Mesodermal cell (in vitro differentiated cells): ENCODE results near the gene TMEM176B.
"Not testable (repeated sequence)": the region's sequence is repeated elsewhere in the genome, so short reads cannot be mapped to it uniquely, and the experiment has no call there.

Experiments
- H3K27ac ChIP-seq: 2 replicates; pipeline ENCODE4 v1.7.0; 2013; ENCODE audit warnings: mild to moderate bottlenecking, low read depth, low read length, moderate library complexity; ENCODE audit not compliant: severe bottlenecking
- H3K36me3 ChIP-seq: 2 replicates; pipeline ENCODE4 v1.7.1; 2013; ENCODE audit warnings: mild to moderate bottlenecking, low read length, moderate library complexity; ENCODE audit not compliant: control insufficient read depth, insufficient read depth
- H3K4me1 ChIP-seq: one replicate; pipeline ENCODE4 v1.7.1; 2013; ENCODE audit warnings: mild to moderate bottlenecking, low read length; ENCODE audit not compliant: insufficient read depth, control insufficient read depth, poor library complexity, severe bottlenecking
- H3K4me3 ChIP-seq: 2 replicates; pipeline ENCODE4 v1.7.0; 2013; ENCODE audit warnings: low read length, control low read depth, mild to moderate bottlenecking; ENCODE audit not compliant: insufficient read depth, poor library complexity, severe bottlenecking; ENCODE audit errors: extremely low read depth
- H3K9me3 ChIP-seq: 2 replicates; pipeline ENCODE4 v1.7.1; 2013; ENCODE audit warnings: mild to moderate bottlenecking, low read length, moderate library complexity; ENCODE audit not compliant: control insufficient read depth
- WGBS, 2 experiments: methylation state at CpG; one replicate each; pipeline ENCODE4 v1.1.5; 2013; ENCODE audit warnings: missing lambda C conversion rate in 2 of 2; ENCODE audit not compliant: insufficient coverage in 2 of 2; 5-methylcytosine and 5-hydroxymethylcytosine counted together

The TMEM176B gene

DNA sequence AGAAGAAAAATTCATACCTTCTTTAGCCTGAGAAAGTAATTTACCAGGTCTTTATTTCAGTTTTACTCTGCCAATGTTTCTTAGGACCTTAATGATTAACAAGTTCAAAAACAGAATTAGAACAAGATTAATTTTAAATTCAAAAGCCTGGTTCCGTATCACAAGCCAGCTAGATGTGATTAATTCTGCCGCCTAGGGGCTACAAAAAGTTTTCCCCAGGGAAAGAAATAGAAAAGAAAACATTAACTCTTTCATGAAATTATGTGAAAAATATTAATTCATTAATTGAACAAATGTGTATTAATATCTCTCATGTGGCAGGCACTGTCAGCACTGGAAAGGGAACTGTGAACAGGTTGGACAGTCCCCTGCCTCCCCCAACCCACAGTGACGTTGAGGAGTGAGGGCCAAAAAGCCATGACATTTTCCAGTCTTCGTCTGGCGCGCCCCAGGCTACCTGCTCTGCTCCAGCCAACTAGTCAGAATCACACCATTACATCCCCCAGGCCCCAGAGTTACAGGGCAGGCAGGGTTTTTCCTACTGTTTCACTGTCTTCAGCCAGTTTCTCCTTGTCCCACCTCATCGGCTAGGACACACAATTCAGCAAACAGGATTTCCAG lies 20.5 kb upstream of the TMEM176B start:
- H3K9me3 ChIP-seq = no peaks in the 10 kb centered on the region
- H3K36me3 ChIP-seq = no peaks in the 10 kb centered on the region
- no peak overlapping the region for H3K4me3 ChIP-seq
- H3K27ac ChIP-seq = no peak overlapping the region
- H3K4me1 ChIP-seq = no peaks in the 10 kb centered on the region
- WGBS, 2 experiments = 93 to 100% methylated on average over 1 to 5 of the region's 7 CpGs

DNA sequence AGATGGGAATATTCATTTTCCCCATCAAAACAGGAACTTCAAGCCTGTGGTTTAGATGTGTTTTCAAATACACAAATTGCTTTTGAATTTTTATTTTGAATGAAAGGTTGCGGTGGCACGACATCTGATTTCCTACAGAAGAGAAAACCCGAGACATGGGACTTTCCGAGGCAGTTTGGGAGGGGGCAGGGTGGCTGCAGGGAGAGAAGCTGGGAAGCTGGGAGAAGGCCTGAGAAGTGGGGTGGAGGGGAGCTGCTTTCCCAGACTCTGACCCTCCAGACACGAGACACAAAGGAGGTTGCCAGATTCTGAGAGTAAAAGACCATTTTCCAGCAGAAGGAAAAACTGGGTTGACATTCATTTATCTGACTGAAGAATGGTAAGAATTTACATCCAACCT lies 20.0 kb upstream of the TMEM176B start:
- Histone ChIP-seq H3K4me1 (no peaks in the 10 kb centered on the region), H3K4me3 (no peak overlapping the region), H3K9me3 (no peaks in the 10 kb centered on the region), H3K36me3 (no peaks in the 10 kb centered on the region), H3K27ac (no peak overlapping the region)
- 80 to 85% methylated on average over 4 of the region's 5 CpGs for WGBS, 2 experiments

DNA sequence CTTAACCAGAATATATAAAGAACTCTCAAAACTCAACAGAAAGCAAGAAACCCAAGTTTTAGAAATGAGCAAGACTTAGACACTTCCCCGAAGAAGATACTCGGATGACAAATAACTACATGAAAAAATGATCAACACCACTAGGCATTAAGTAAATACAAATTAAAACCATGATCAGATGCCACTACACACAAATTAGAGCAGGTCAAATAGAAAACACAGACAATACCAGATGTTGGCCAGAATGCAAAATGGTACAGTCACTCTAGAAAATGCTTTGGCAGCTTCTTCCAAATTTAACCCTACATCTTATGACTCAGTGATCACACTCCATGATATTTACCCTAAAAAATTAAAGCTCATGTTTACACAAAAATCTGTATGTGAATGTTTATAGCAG lies 18.8 kb upstream of the TMEM176B start:
- H3K27ac ChIP-seq = no peak overlapping the region
- no CpG with 5 or more reads among the region's 2 CpGs for WGBS, 2 experiments
- no peaks in the 10 kb centered on the region for H3K36me3 ChIP-seq
- no peak overlapping the region for H3K4me3 ChIP-seq
- no peaks in the 10 kb centered on the region for H3K9me3 ChIP-seq
- H3K4me1 ChIP-seq = no peaks in the 10 kb centered on the region

DNA sequence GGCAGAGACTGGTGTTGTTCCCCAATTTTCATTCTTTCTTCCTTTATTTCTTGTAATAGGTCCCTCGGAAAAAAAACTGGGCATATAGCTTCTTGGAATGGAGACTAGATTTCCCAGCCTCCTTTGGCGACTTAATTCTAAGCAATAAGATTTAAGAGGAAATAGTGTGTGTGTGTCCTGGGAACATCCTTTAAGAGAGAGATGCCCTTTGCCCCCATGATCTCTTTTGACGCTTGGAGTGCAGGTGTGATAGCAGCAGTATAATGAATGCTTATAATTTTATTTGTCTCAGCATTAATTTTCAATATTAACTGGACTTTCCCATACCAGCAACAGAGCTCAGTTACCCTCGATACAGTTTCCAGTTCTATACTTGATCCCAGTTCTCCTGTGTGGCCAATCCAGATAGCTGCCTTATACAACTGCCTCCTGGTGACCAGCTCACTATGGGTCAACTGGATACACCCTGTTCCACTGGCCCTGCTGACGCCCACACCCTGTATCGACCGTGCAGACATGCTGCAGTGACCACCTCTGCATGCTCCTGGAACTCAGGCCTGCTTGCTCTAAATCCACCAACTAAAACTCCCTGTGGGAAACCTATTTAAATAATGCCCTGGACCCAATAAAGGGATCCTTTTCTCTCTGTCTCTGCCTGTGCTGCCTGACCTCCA lies 14.3 kb upstream of the TMEM176B start:
- Histone ChIP-seq H3K4me3 (no peak overlapping the region), H3K36me3 (no peaks in the 10 kb centered on the region), H3K9me3 (no peaks in the 10 kb centered on the region), H3K4me1 (no peaks in the 10 kb centered on the region), H3K27ac (no peak overlapping the region)
- 53% methylated on average over 5 of the region's 7 CpGs for WGBS, 2 experiments

DNA sequence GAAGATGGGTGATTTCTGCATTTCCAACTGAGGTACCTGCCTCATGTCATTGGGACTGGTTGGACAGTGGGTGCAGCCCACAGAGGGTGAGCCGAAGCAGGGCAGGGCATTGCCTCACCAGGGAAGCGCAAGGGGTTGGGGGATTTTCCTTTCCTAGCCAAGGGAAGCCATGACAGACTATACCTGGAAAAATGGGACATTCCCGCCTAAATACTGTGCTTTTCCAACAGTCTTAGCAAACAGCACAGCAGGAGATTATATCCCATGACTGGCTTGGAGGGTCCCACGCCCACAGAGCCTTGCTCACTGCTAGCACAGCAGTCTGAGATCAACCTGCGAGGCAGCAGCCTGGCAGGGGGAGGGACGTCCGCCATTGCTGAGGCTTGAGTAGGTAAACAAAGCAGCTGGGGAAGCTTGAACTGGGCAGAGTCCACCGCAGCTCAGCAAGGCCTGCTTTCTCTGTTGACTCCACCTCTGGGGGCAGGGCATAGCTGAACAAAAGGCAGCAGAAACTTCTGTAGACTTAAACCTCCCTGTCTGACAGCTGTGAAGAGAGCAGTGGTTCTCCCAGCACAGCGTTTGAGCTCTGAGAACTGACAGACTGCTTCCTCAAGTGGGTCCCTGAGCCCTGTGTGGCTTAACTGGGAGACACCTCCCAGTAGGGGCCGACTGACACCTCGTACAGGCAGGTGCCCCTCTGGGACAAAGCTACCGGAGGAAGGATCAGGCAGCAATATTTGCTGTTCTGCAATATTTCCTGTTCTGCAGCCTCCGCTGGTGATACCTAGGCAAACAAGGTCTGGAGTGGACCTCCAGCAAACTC lies 7.7 kb upstream of the TMEM176B start:
- not testable (repeated sequence) for H3K9me3 ChIP-seq, H3K4me3 ChIP-seq, H3K4me1 ChIP-seq, H3K27ac ChIP-seq, H3K36me3 ChIP-seq
- WGBS, 2 experiments = 78 to 88% methylated on average over 10 to 13 of the region's 13 CpGs

DNA sequence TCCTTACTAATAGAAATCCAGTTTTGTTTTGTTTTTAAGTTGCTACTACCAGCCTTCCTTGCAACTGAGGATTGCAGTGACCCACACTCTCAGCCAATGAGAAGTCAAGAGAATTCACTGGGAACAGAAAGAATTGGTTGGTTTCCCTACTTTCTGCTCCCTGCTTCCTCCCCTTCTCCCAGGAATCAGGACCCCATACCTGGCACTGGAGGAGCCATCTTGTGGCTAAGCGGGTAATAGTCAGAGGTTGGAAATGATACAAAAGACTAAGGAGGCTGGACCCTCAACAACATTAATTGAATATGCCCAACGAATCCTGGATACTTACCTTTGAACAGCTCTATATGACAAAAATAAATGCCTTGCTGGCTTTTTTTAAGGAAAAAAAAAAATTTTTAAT lies 6.7 kb upstream of the TMEM176B start:
- no peak overlapping the region for H3K4me3 ChIP-seq
- no peak overlapping the region for H3K27ac ChIP-seq
- H3K36me3 ChIP-seq = no peaks in the 10 kb centered on the region
- H3K9me3 ChIP-seq = peaks cover 3% of the 10 kb centered on the region
- no CpG with 5 or more reads among the region's 2 CpGs for WGBS, 2 experiments
- H3K4me1 ChIP-seq = no peaks in the 10 kb centered on the region

DNA sequence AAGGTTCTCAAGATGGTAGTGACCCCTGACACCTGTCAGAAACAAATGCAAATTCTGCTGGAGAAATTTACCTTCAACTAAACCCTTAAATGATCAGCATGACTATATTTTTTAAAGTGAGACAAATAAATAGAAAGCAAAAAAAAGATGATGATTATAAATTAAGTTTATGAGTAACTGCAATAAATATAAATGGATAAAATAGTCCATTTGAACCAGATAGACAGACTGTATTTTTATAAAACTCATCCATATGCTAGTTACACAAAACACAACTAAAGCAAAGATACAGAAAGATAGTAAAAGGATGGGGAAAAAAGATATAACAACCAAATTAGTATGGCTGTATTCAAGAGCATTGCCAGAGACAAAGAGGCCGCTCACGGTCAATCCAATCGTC lies 6.3 kb upstream of the TMEM176B start:
- Histone ChIP-seq H3K36me3 (no peaks in the 10 kb centered on the region), H3K4me1 (no peaks in the 10 kb centered on the region), H3K4me3 (no peak overlapping the region), H3K27ac (no peak overlapping the region), H3K9me3 (peaks cover 3% of the 10 kb centered on the region)
- 93 to 96% methylated on average over 2 to 3 of the region's 3 CpGs for WGBS, 2 experiments

DNA sequence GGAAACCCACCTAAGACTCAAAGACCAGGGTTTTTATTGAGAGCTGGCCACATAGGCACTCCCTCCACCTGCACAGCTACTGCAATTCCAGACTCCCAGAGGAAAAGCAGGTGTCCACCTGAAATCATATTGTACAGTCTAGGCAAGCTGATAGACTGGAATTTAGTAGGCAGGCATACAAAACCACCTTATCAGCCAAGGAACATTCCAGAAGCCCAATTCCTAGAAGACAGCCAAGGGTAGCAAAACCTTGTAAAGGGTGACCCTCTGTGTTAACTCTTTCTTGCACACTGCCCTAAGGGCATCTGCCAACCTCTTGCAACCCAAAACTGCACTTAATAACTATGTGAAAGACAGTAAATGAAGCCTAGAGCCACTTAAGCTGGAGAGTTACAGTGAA lies 5.7 kb upstream of the TMEM176B start:
- Histone ChIP-seq H3K4me3 (no peak overlapping the region), H3K9me3 (peaks cover 3% of the 10 kb centered on the region), H3K27ac (no peak overlapping the region), H3K36me3 (no peaks in the 10 kb centered on the region), H3K4me1 (no peaks in the 10 kb centered on the region)

DNA sequence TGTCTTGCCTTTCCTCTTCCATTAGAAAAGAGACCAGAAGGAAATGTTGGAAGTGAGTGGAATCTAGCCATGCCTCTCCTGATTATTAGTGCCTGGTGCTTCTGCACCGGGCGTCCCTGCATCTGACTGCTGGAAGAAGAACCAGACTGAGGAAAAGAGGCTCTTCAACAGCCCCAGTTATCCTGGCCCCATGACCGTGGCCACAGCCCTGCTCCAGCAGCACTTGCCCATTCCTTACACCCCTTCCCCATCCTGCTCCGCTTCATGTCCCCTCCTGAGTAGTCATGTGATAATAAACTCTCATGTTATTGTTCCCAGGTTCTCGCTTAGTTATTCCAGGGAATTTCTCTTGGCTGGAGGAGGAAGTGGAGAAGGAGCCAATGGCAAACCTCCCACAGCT lies 4.6 kb upstream of the TMEM176B start:
- WGBS, 2 experiments = 100% methylated on average over 2 of the region's 5 CpGs
- Histone ChIP-seq H3K27ac (no peak overlapping the region), H3K36me3 (no peaks in the 10 kb centered on the region), H3K9me3 (peaks cover 3% of the 10 kb centered on the region), H3K4me1 (no peaks in the 10 kb centered on the region), H3K4me3 (no peak overlapping the region)

DNA sequence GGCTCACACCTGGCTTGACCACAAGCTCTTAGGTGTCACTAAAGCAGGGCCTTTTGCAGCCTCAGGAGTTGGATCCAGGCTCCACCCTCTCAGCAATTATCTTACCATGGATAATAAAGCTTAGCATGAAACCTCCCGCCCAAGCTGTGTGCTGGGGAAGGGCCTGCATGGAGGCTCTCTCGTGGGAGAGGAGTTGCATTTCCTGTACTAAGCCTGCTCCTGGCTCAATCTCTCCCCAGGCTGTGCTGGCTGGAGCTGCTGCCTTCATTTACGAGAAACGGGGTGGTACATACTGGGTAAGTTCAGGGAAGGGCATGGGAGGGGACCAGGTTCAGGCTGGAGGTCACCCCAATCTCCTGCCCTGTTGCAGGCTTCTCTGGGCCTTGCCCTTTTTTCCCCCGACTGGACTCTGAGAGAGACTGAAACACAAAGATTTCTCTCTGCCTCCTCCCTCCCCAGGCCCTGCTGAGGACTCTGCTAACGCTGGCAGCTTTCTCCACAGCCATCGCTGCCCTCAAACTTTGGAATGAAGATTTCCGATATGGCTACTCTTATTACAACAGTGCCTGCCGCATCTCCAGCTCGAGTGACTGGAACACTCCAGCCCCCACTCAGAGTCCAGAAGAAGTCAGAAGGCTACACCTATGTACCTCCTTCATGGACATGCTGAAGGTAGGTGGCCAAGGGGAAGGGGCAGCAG lies 3.1 kb upstream of the TMEM176B start:
- Histone ChIP-seq H3K9me3 (peaks cover 3% of the 10 kb centered on the region), H3K27ac (no peak overlapping the region), H3K4me1 (no peaks in the 10 kb centered on the region), H3K4me3 (no peak overlapping the region), H3K36me3 (no peaks in the 10 kb centered on the region)
- WGBS, 2 experiments = 56 to 83% methylated on average over 5 to 10 of the region's 10 CpGs
